Stimulated activated CD8-positive, alpha-beta memory T cell treated with anti-CD3 and anti-CD28 coated beads, Interleukin-4, amount 100 ng/mL, for 48 hours (primary cell): ENCODE measurements around the gene SRGAP2C.
"Not testable (repeated sequence)": the region's sequence is repeated elsewhere in the genome, so short reads cannot be mapped to it uniquely, and the experiment has no call there.

ENCODE experiments used
- DNase-seq: peaks from one replicate; pipeline ENCODE4 v3.0.0-alpha.2; 2020

The SRGAP2C gene

GRCh38 chr1:121187914-121188313 lies 3.1 kb downstream of the SRGAP2C start:
- DNase-seq, result not testable (repeated sequence)

- DNase-seq, result not testable (repeated sequence)
Observed at GRCh38 chr1:121192512-121192911, 7.7 kb downstream of the SRGAP2C start.

DNA sequence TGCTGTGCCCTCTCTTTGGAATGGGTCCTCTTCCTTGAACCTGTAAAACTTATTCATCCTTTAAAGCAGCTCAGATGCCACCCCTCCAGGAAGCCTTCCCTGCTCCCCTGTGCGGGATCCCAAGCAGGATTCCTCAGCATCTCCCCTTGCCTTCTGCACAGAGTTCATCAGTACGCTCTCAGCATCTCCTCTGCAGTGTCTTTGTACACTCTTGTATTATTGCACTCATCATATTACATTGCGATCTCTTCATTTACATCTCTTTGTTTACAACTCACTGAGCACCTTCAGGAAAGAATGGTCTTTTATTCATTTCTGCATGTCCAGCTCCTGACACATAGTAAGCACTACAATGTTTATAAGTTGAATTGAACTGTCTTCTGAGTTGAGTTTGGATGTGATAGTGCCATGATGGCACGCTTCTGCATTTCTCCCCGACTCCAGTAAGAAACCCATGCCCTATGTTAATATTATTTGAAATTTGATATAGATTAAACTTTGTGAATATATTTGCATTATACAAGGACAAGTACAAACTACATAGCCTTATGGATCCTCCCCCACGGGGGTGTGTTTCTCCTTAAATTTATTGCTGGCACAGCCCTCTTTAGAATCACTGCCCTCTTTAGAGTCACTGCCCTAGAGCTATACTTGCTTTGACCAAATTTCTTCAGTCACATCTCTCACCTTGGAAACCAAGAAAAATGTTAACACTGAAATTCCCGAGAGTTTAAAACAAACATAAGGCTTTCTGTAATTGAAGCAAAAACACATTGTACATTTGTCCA lies 12.5 kb downstream of the SRGAP2C start:
- not testable (repeated sequence) for DNase-seq

DNA sequence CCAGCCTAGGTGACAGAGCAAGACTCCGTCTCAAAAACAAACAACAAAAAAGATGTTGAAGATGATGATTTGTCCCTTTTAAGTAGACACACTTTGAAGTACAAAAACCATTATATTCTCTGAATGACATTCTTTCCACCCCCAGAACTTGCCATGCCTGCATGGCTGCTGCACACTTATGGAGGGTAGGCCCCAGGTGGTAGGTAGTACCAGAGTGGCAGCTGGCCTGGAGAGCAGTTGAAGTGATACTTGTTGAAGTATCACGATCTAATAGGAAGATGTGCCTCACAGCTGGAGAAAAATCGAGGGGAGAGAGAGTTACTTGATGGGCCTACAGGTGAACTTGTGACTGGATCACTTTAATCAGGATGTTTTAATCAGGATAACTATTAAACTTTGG lies 15.0 kb downstream of the SRGAP2C start:
- not testable (repeated sequence) for DNase-seq

DNA sequence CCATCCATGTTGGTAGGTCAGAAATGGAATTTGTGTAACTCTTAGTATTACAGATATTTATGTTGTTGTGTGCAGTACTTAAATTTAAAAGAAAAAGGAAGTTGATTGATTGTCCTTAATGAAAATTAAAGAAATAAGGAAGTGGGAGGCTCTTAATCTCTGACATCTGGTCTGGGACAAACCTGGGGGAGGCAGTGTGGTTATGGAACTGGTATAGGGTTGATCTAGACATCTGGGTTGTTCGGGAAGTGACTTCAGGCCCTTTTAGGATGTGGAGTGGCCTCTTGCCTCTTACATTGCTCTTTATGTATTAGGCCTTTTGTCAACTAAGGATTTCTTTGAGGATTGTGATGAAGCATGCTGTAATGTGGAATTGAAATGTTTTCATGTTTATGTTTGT lies 15.5 kb downstream of the SRGAP2C start:
- DNase-seq, result not testable (repeated sequence)

DNA sequence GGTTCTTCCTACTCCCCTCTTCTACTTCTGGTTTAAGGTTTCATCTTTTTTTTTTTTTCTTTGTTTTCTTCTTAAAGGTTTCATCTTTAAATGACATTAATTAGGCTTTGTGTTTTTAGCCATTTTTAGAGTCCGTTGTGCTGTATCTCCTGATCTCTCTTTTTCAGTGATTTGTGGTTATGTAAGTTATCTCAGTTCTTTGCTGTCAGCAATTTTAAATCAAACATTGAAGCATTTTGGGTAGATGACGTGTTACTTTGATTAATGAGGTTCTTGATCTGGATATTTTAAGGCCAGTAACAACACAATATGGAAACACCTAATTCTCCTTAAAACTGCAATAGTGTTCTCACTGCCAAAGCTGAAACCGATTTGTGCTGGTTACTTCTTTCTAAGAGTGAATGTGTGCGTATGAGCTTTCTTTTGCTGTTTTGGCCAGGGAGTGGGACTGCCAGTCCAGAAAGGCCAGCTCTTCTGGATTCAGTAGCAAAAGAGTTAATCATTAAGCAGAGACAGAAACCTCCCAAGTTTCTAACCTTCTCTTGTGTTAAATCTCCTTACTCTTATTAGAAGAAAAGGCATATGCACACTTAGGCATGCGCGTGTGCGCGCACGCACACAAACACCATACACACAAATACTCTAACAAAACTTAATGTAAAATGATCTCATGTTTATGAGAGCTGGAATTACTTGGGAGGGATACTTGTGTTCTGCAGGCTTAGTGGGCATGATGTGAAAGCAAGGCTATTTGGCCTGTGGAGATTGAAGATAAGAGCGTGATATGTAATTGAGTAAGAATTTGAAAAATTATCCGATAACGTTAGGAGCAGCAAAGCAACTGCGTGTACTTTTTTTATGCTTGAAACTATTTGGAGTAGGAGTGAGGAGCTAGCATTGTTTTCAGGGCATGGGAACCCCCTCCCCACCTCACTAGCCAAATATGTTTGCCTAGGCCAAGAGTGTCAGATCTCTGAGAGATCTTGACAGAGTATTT lies 16.5 kb downstream of the SRGAP2C start:
- not testable (repeated sequence) for DNase-seq

GRCh38 chr1:121202986-121203385 lies 18.2 kb downstream of the SRGAP2C start:
- not testable (repeated sequence) for DNase-seq

- peak; percentile 22 for DNase-seq
Observed at GRCh38 chr1:121205786-121206711, 21.3 kb downstream of the SRGAP2C start.

DNA sequence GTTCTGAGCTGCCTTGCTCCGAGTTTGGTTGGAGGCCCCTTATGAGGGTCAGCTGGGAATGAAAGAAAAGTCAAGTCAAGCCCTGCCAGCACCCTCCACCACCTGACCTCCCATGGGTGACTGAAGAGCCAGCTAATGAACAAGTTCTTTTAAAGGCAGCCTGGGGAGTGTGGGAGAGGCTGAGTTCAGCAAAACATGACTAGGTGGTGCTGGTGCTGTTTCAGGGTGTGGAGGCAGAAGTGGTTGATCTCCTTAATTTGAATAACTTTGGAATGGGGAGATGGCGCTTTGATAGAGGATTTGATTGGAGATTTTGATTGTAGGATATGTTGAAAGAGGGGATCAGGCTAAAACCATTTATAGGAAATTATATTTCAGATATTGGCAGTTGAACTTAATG lies 22.6 kb downstream of the SRGAP2C start:
- not testable (repeated sequence) for DNase-seq

GRCh38 chr1:121208375-121208774 lies 23.6 kb downstream of the SRGAP2C start:
- not testable (repeated sequence) for DNase-seq

- not testable (repeated sequence) for DNase-seq
Observed at GRCh38 chr1:121210778-121211177, 26.0 kb downstream of the SRGAP2C start.

GRCh38 chr1:121213491-121213890 lies 28.7 kb downstream of the SRGAP2C start:
- DNase-seq, result not testable (repeated sequence)

GRCh38 chr1:121214544-121215156 lies 29.9 kb downstream of the SRGAP2C start:
- not testable (repeated sequence) for DNase-seq

- DNase-seq, result not testable (repeated sequence)
Observed at GRCh38 chr1:121215699-121216417, 31.1 kb downstream of the SRGAP2C start.

DNA sequence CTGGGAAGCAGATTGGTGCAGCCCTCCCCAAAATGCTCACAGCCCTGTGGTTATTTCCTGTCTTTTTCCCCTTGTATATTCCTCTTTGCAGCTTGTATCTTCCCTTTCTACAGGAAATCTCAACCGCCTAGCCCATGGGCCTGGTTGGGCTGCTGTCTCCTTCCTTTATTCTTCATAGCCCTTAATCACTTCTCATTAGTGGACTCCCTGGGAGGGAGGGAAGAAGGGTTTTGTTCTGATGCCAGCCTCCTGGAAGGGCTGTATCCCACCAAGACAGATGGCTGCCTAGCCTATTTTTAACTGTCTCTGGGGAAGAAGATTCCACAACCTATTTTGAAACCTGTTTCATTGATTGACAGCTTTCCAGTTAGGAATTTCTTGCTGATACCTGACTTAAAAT lies 31.9 kb downstream of the SRGAP2C start:
- DNase-seq, result not testable (repeated sequence)

GRCh38 chr1:121221770-121222169 lies 37.0 kb downstream of the SRGAP2C start:
- DNase-seq, result not testable (repeated sequence)

GRCh38 chr1:121224714-121225113 lies 39.9 kb downstream of the SRGAP2C start:
- not testable (repeated sequence) for DNase-seq

DNA sequence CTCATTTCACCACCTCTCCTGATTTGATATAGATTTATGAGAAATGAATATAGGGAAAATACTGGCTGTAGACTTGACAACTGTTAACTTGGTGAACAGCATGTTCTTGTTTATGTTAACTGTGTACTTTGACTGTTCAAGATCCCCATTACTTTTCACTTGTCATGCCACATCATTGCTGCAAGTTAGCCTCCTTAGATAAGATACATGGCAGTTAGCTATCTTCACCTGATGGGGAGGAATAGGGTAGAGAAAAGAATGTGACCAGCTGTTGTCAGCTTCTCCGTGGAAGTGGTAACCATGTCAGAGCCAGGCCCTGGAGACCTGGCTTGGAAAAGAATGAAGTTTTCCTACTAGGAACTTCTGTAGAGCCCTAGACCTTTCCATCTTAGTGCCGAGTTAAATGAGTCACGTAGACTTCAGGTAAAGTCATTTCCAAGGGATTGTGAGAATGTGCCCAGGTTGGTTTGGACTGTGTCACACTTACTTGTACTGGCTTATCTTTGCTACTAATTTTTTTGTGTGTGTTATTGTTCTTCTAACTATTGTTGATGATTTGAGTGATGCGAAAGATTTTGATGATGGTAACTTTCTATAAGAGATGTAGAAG lies 41.6 kb downstream of the SRGAP2C start:
- DNase-seq, result not testable (repeated sequence)

DNA sequence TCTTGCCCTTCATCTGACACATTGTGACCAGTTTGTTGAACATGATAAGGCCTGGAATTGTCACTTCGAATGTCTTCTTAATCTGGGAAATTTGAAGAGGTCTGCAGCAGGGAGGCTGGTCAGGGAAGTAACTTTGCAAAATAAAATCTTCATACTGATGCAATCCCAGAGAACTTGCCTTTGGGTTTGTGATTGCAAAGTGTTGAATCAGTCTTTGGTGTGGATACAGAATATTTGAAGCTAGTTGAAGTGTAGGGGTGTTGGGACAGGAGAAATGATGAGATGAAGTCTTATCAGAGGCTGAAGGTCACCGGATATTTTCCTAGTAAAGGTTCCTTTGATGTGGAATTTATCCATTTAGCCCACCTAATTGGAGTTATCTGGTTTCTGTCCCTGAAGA lies 42.1 kb downstream of the SRGAP2C start:
- not testable (repeated sequence) for DNase-seq

GRCh38 chr1:121227544-121228330 lies 43.0 kb downstream of the SRGAP2C start:
- not testable (repeated sequence) for DNase-seq
